Lung (tissue), 12 donors: ENCODE measurements around the gene ASAP3. TPM values are rescaled to one million over a fixed set of nuclear protein-coding genes. Genes with fewer than 3 reads are reported as not detected.

Source experiments
- ATAC-seq: fragments of 200-7000 bp; cut with Tn5 transposase; one replicate; pipeline ENCODE4 v1.9.1; 2020; ENCODE audit warnings: moderate number of reproducible peaks; ENCODE audit not compliant: insufficient read depth, low FRiP score
- DNase-seq, 3 donors: peaks; one replicate each; pipeline ENCODE4 v3.0.0-alpha.2; 2013 to 2017
- H3K27ac ChIP-seq, 2 donors: one replicate each; pipeline ENCODE4 v1.5.1; 2013; ENCODE audit warnings: mild to moderate bottlenecking in 2 of 2, moderate library complexity in 2 of 2, control low read depth in 1 of 2, inconsistent platforms in 1 of 2, low read depth in 1 of 2, low read length in 1 of 2
- H3K27me3 ChIP-seq, 3 donors: one replicate each; pipeline ENCODE4 v1.5.1; 2013; ENCODE audit warnings: low read length in 2 of 3; ENCODE audit not compliant: control insufficient read depth in 3 of 3, insufficient read depth in 3 of 3
- H3K36me3 ChIP-seq, 4 donors: one replicate each; pipeline ENCODE4 v1.5.1; 2013; ENCODE audit warnings: low read length in 4 of 4, mild to moderate bottlenecking in 1 of 4, moderate library complexity in 1 of 4; ENCODE audit not compliant: control insufficient read depth in 4 of 4, insufficient read depth in 4 of 4
- H3K4me1 ChIP-seq, 5 donors: one replicate each; pipeline ENCODE4 v1.5.1; 2013; ENCODE audit warnings: low read length in 5 of 5, mild to moderate bottlenecking in 2 of 5, moderate library complexity in 1 of 5; ENCODE audit not compliant: control insufficient read depth in 5 of 5, insufficient read depth in 5 of 5
- H3K4me3 ChIP-seq: one replicate; pipeline ENCODE4 v1.5.1; 2013; ENCODE audit warnings: mild to moderate bottlenecking, control low read depth, moderate library complexity
- H3K9ac ChIP-seq, 2 donors: one replicate each; pipeline ENCODE4 v1.5.1; 2013; ENCODE audit warnings: low read length in 2 of 2, control low read depth in 1 of 2; ENCODE audit not compliant: insufficient read depth in 1 of 2
- H3K9me3 ChIP-seq, 4 donors: one replicate each; pipeline ENCODE4 v1.5.1; 2013; ENCODE audit warnings: low read length in 3 of 4, mild to moderate bottlenecking in 1 of 4, moderate library complexity in 1 of 4; ENCODE audit not compliant: control insufficient read depth in 4 of 4, insufficient read depth in 3 of 4
- CTCF ChIP-seq: IDR thresholded peaks from 2 replicates; pipeline ENCODE4 v1.5.1; 2012; ENCODE audit warnings: mild to moderate bottlenecking; ENCODE audit errors: control extremely low read depth, extremely low read depth
- WGBS, 2 donors: extraction: QIAGEN DNeasy Blood & Tissue Kit; methylation state at CpG; one replicate each; pipeline ENCODE4 v1.1.7; 2013; 5-methylcytosine and 5-hydroxymethylcytosine counted together
- polyA plus RNA-seq, 2 donors: library from polyadenylated mRNA; stranded (reverse); fragments of 200-250 nt; gene quantifications; one replicate each; pipeline ENCODE4 v1.2.1, GENCODE V29; 2013
- total RNA-seq, 2 donors: library from RNA; depleted of rRNA in 1 of 2; stranded (reverse); fragments of >200 nt in 1 of 2; gene quantifications; one replicate each; pipeline ENCODE4 v1.2.1, GENCODE V29; 2014 to 2021
- donor health status: control.
- donor health status: control.
- donor health status: Bipolar disorder and iron deficiency.
- donor health status: healthy.
- donor health status: DM: yes; HTN: yes; CAD: no.

ASAP3 gene
- total and polyA plus RNA-seq, 4 donors = 16.9 to 38.1 (median 30.0) TPM

GRCh38 chr1:23436520-23437354 is 47.2 kb downstream of the ASAP3 start:
- 68 to 71% methylated on average over 49 of the region's 49 CpGs for WGBS, 2 donors
- Histone ChIP-seq H3K9ac (no peak overlapping the region), H3K4me3 (no peak overlapping the region), H3K9me3 (no peaks in the 10 kb centered on the region), H3K4me1 (peaks cover 0 to 2% (median 0%) of the 10 kb centered on the region in 5 donors), H3K27ac (peak overlapping the region in 1 of 2 donors; percentile 17), H3K36me3 (peaks cover 17 to 39% (median 30%) of the 10 kb centered on the region in 4 donors), H3K27me3 (no peaks in the 10 kb centered on the region)
- peak; percentile 76 for ATAC-seq
- no peak for TF ChIP-seq CTCF
- DNase-seq = peak; percentile 18 to 74 (median 42)

- TF ChIP-seq CTCF = no peak
- Histone ChIP-seq H3K27me3 (no peaks in the 10 kb centered on the region), H3K4me1 (peaks cover 0 to 2% (median 0%) of the 10 kb centered on the region in 5 donors), H3K4me3 (no peak overlapping the region), H3K9me3 (no peaks in the 10 kb centered on the region), H3K27ac (no peak overlapping the region), H3K36me3 (peaks cover 23 to 38% (median 30%) of the 10 kb centered on the region in 4 donors), H3K9ac (no peak overlapping the region)
- WGBS, 2 donors = 76 to 79% methylated on average over 7 of the region's 7 CpGs
- ATAC-seq (no peak), DNase-seq (no peak)
These were observed 49.7 kb downstream of the ASAP3 start for GRCh38 chr1:23434260-23434775.

- no peaks in the 10 kb centered on the region for H3K9me3 ChIP-seq
- DNase-seq (no peak), ATAC-seq (no peak)
- no peak overlapping the region for H3K9ac ChIP-seq
- no peak overlapping the region for H3K4me3 ChIP-seq
- no peak for TF ChIP-seq CTCF
- peaks cover 18 to 36% (median 24%) of the 10 kb centered on the region in 4 donors for H3K36me3 ChIP-seq
- no peak overlapping the region for H3K27ac ChIP-seq
- H3K4me1 ChIP-seq = peaks cover 0 to 2% (median 0%) of the 10 kb centered on the region in 5 donors
- H3K27me3 ChIP-seq = no peaks in the 10 kb centered on the region
- WGBS, 2 donors = 96 to 97% methylated on average over 10 of the region's 10 CpGs
These were observed 50.9 kb downstream of the ASAP3 start for GRCh38 chr1:23433122-23433521.
